Gastroesophageal sphincter (tissue), 4 donors: ENCODE data around the gene KLHL3. TPM values are rescaled to one million over a fixed set of nuclear protein-coding genes. Genes with fewer than 3 reads are reported as not detected.

Experiments
- ATAC-seq: fragments of 150-250 bp; one replicate; pipeline ENCODE4 v1.9.1; 2016; ENCODE audit warnings: mild to moderate bottlenecking, moderate library complexity
- H3K27ac ChIP-seq, 4 donors: fragments of 200-600 bp; sonication (generic) in 3 of 4; 1 replicate in 3 of 4; 2 replicates in 1 of 4; pipeline ENCODE4 v1.5.1; 2016 to 2019
- H3K27me3 ChIP-seq: fragments of 200-600 bp; sonication (generic); one replicate; pipeline ENCODE4 v1.5.1; 2019
- H3K36me3 ChIP-seq, 2 donors: fragments of 200-600 bp; sonication (generic); one replicate each; pipeline ENCODE4 v1.5.1; 2019; ENCODE audit warnings: control low read depth in 1 of 2
- H3K4me1 ChIP-seq, 3 donors: fragments of 200-600 bp; sonication (generic); 1 replicate in 2 of 3; 2 replicates in 1 of 3; pipeline ENCODE4 v1.5.1; 2016 to 2019; ENCODE audit warnings: control low read depth in 2 of 3
- H3K4me3 ChIP-seq, 2 donors: fragments of 200-600 bp; sonication (generic); one replicate each; pipeline ENCODE4 v1.5.1; 2019; ENCODE audit warnings: mild to moderate bottlenecking in 1 of 2, moderate library complexity in 1 of 2
- H3K9me3 ChIP-seq, 3 donors: fragments of 200-600 bp; sonication (generic); one replicate each; pipeline ENCODE4 v1.5.1; 2017 to 2019; ENCODE audit warnings: control low read depth in 2 of 3
- EP300 ChIP-seq: sonication (generic); formaldehyde crosslinking; IDR thresholded peaks from one replicate; pipeline ENCODE4 v1.6.1; 2017; ENCODE audit warnings: antibody characterized with exemption, mild to moderate bottlenecking
- POLR2A ChIP-seq, 2 donors: fragments of 450-650 bp; IDR thresholded peaks; one replicate each; pipeline ENCODE4 v1.6.1; 2017; ENCODE audit warnings: antibody characterized with exemption in 2 of 2, mild to moderate bottlenecking in 2 of 2, moderate library complexity in 1 of 2
- POLR2AphosphoS5 ChIP-seq: sonication (generic); formaldehyde crosslinking; IDR thresholded peaks from one replicate; pipeline ENCODE4 v1.6.1; 2017; ENCODE audit warnings: antibody characterized with exemption
- WGBS, 2 donors: methylation state at CpG; one replicate each; pipeline ENCODE4 v1.1.5; 2018; ENCODE audit warnings: low coverage in 1 of 2; 5-methylcytosine and 5-hydroxymethylcytosine counted together
- total RNA-seq, 4 donors: library from RNA; depleted of rRNA; stranded (reverse); fragments of >200 nt; gene quantifications; one replicate each; pipeline ENCODE4 v1.1.0, GENCODE V29; 2016
- TF ChIP-seq, protein P1 (sequence below), 4 experiments: fragments of 200-600 bp in 2 of 4; fragments of 450-650 bp in 2 of 4; sonication (generic) in 1 of 4; IDR thresholded peaks; one replicate each; pipeline ENCODE4 v1.5.1; 2017 to 2019; ENCODE audit warnings: antibody characterized with exemption in 4 of 4, mild to moderate bottlenecking in 2 of 4, moderate library complexity in 2 of 4

The KLHL3 gene
- total RNA-seq, 4 donors from 2014 or later, result 2.3 to 6.9 (median 5.4) TPM

- 78 to 83% methylated on average over 2 of the region's 2 CpGs for WGBS, 2 donors
- Histone ChIP-seq H3K27ac (no peak overlapping the region), H3K27me3 (peaks cover 17% of the 10 kb centered on the region), H3K4me1 (no peaks in the 10 kb centered on the region), H3K36me3 (no peaks in the 10 kb centered on the region), H3K9me3 (no peaks in the 10 kb centered on the region), H3K4me3 (no peak overlapping the region)
- ATAC-seq, result no peak
- TF ChIP-seq EP300 (no peak), POLR2A (IDR thresholded peaks at IDR 0.05) (no peak), POLR2AphosphoS5 (no peak)
- TF ChIP-seq, protein P1, sequence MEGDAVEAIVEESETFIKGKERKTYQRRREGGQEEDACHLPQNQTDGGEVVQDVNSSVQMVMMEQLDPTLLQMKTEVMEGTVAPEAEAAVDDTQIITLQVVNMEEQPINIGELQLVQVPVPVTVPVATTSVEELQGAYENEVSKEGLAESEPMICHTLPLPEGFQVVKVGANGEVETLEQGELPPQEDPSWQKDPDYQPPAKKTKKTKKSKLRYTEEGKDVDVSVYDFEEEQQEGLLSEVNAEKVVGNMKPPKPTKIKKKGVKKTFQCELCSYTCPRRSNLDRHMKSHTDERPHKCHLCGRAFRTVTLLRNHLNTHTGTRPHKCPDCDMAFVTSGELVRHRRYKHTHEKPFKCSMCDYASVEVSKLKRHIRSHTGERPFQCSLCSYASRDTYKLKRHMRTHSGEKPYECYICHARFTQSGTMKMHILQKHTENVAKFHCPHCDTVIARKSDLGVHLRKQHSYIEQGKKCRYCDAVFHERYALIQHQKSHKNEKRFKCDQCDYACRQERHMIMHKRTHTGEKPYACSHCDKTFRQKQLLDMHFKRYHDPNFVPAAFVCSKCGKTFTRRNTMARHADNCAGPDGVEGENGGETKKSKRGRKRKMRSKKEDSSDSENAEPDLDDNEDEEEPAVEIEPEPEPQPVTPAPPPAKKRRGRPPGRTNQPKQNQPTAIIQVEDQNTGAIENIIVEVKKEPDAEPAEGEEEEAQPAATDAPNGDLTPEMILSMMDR (IDR thresholded peaks at IDR 0.05), result no peak
Observed at GRCh38 chr5:137609127-137609526, 126.8 kb downstream of the KLHL3 start.

GRCh38 chr5:137607771-137608170 is 128.1 kb downstream of the KLHL3 start:
- H3K9me3 ChIP-seq, result no peaks in the 10 kb centered on the region
- no peak overlapping the region for H3K27ac ChIP-seq
- peaks cover 14% of the 10 kb centered on the region for H3K27me3 ChIP-seq
- no peak for ATAC-seq
- H3K4me3 ChIP-seq, result no peak overlapping the region
- TF ChIP-seq EP300, result no peak
- TF ChIP-seq, protein P1 (IDR thresholded peaks at IDR 0.05), result no peak
- no peak for TF ChIP-seq POLR2A (IDR thresholded peaks at IDR 0.05)
- TF ChIP-seq POLR2AphosphoS5, result no peak
- H3K36me3 ChIP-seq, result no peaks in the 10 kb centered on the region
- H3K4me1 ChIP-seq, result no peaks in the 10 kb centered on the region
- 77% methylated on average over 5 of the region's 5 CpGs; no CpG with 5 or more reads in 1 of the 2 donors for WGBS, 2 donors

- Histone ChIP-seq H3K4me1 (no peaks in the 10 kb centered on the region), H3K27me3 (peaks cover 14% of the 10 kb centered on the region), H3K9me3 (no peaks in the 10 kb centered on the region), H3K27ac (no peak overlapping the region), H3K4me3 (no peak overlapping the region), H3K36me3 (no peaks in the 10 kb centered on the region)
- WGBS, 2 donors, result 77 to 80% methylated on average over 1 to 2 of the region's 2 CpGs
- no peak for ATAC-seq
- TF ChIP-seq, protein P1 (IDR thresholded peaks at IDR 0.05), result no peak
- TF ChIP-seq POLR2AphosphoS5, result no peak
- TF ChIP-seq EP300, result no peak
- no peak for TF ChIP-seq POLR2A (IDR thresholded peaks at IDR 0.05)
Observed at GRCh38 chr5:137606401-137606800, 129.5 kb downstream of the KLHL3 start.

DNA sequence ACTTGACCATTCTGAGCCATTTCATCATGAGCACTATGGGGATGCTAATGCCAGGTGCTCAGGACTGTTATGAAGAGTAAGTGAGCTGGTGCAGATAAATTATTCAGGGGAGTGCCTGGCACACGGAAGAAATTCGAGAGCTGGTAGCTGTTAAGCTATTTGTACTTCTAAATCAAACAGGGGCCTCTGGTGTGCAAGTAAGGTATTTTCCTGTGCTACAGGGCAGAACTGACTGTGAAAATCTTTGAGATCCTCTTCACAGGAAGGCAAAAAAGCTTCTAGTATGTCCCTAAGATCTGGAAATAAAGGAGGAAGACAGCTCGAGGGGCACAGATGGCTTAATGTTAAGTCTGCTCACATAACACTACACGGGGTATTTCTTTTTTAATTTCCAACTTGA is 130.5 kb downstream of the KLHL3 start:
- H3K4me3 ChIP-seq, result no peak overlapping the region
- H3K4me1 ChIP-seq, result no peaks in the 10 kb centered on the region
- H3K27me3 ChIP-seq, result peaks cover 8% of the 10 kb centered on the region
- no peaks in the 10 kb centered on the region for H3K9me3 ChIP-seq
- H3K27ac ChIP-seq, result no peak overlapping the region
- ATAC-seq, result no peak
- WGBS, 2 donors, result 41 to 50% methylated on average over 3 to 4 of the region's 4 CpGs
- TF ChIP-seq, protein P1 (IDR thresholded peaks at IDR 0.05), result no peak
- TF ChIP-seq EP300 (no peak), POLR2A (IDR thresholded peaks at IDR 0.05) (no peak), POLR2AphosphoS5 (no peak)
- H3K36me3 ChIP-seq, result no peaks in the 10 kb centered on the region

- ATAC-seq, result no peak
- H3K4me1 ChIP-seq, result no peaks in the 10 kb centered on the region
- 24 to 31% methylated on average over 4 to 9 of the region's 9 CpGs for WGBS, 2 donors
- no peaks in the 10 kb centered on the region for H3K9me3 ChIP-seq
- no peak overlapping the region for H3K27ac ChIP-seq
- peaks cover 16% of the 10 kb centered on the region for H3K27me3 ChIP-seq
- TF ChIP-seq EP300 (no peak), POLR2AphosphoS5 (no peak), POLR2A (IDR thresholded peaks at IDR 0.05) (no peak)
- TF ChIP-seq, protein P1 (IDR thresholded peaks at IDR 0.05), result no peak
- no peak overlapping the region for H3K4me3 ChIP-seq
- H3K36me3 ChIP-seq, result no peaks in the 10 kb centered on the region
Observed at GRCh38 chr5:137604348-137605095, 131.4 kb downstream of the KLHL3 start.
